Activated CD8-positive, alpha-beta memory T cell treated with anti-CD3 and anti-CD28 coated beads, Interleukin-2, amount 50 U/mL, for 24 hours (primary cell): ENCODE measurements around the gene CRCP.
"Not testable (repeated sequence)": the region's sequence is repeated elsewhere in the genome, so short reads cannot be mapped to it uniquely, and the experiment has no call there.

Experiments
- DNase-seq: peaks from one replicate; pipeline ENCODE4 v3.0.0-alpha.2; 2020; ENCODE audit errors: extremely low read depth

CRCP gene

GRCh38 chr7:66105263-66105748 is 9.3 kb upstream of the CRCP start:
- no peak for DNase-seq

DNA sequence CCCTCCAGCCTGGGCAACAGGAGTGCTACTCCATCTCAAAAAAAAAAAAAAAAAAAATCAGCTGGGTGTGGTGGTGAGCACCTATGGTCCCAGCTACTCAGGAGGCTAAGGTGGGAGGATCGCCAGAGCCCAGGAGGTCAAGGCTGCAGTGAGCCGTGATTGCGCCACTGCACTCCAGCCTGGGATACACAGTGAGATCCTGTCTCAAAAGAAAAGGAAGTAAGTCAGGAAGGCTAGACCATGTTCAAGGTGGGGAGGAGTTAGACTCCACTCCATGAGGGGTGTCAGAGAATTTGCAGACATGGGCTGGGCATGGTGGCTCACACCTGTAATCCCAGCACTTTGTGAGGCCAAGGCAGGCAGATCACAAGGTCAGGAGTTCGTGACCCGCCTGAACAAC is 6.2 kb upstream of the CRCP start:
- not testable (repeated sequence) for DNase-seq

GRCh38 chr7:66110856-66111255 is 3.8 kb upstream of the CRCP start:
- no peak for DNase-seq

DNA sequence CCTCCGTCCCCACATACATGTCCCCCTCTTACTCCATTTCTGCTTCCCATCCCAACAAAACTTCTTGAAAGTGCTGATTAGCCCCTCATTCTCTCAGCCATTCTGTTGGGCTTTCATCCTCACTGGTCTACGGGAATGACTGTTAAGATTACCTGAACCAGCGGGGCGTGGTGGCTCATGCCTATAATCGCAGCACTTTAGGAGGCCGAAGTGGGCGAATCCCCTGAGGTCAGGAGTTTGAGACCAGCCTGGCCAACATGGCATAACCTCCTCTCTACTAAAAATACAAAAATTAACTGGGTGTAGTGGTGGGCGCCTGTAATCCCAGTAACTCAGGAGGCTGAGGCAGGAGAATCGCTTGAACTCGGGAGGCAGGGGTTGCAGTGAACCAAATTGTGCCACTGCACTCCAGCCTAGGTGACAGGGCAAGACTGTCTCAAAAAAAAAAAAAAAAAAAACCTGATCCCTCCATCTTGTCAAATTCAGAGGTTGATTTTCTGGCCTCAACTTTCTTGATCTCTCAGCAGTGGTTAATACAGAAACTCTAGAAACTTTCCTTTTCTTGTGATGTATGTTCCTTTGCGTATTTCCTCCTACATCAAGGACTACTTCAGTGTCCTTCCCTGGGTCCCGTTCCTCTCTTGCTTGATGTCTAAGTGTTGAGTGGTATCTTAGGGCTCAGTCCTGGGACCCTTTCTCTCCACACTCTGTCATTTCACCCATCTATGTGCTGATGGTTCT is 2.2 kb downstream of the CRCP start:
- DNase-seq: not testable (repeated sequence)

- no peak for DNase-seq
Observed at GRCh38 chr7:66118603-66119002, 4.0 kb downstream of the CRCP start.

DNA sequence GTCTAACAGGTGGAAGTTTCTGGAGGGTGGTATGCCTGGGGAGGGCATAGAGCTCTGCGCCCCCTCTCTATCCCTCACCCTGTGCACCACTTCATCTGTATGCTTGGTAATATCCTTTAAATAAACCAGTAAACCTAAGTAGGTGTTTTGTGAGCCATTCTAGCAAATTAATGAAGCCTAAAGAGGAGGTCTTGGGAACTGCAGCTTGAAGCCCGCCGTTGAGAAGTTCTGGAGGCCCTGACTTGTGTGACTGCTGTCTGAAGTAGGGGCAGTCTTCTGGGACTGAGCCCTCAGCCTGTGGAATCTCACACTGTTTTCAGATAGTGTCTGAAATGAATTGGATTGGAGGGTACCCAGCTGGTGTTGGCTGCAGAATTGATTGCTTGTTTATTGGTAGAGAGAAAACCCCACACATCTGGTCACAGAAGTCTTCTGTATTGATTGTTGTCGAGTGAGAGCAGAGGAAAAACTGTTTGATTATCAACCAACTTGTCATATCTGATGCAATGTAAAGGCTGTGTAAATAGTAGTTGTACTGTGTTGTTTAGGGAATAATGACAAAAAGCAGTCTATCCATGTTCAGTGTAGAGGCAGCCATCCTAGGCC is 4.7 kb downstream of the CRCP start:
- DNase-seq: no peak

- no peak for DNase-seq
Observed at GRCh38 chr7:66123175-66123528, 8.5 kb downstream of the CRCP start.

DNA sequence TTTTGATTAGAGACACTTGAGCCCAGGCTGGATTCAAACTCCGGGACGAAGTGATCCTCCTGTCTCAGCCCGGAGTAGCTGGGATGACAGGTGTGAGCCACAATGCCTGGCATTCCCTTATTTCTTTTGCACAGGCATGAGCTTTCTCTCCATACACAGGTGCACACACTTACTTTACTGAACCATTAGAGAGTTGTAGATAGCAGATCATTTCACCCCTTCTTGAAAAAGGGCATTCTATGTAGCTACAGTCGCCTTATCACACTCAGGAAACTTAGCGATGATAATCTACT is 9.9 kb downstream of the CRCP start:
- not testable (repeated sequence) for DNase-seq

GRCh38 chr7:66125052-66125694 is 10.5 kb downstream of the CRCP start:
- no peak for DNase-seq

DNA sequence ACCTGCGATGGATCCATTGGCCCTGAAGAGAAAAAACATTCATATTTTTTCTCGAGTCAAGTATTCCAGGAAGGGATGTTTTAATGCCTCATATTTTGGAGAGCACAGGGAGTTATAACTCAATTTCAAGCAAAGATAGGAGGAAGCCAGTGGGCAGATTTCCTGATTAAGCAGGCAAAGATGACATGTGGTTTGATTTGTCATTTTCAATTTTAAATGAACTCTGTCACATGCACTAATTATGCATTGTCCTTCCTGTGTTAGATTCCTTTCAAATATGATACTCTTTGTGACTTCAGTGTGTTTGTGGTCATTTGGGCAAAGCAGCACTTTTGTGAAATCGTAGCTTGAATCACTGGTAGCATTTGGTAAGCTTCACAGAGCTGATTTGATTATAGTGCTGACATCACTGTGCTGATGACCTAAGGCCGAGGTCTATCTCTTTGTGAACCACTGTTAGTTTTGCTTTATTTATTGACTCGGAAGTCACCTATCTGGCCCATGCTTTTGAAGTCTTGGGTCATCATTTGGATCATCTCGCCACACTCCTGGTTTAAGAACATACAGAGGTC is 11.2 kb downstream of the CRCP start:
- DNase-seq: not testable (repeated sequence)

DNA sequence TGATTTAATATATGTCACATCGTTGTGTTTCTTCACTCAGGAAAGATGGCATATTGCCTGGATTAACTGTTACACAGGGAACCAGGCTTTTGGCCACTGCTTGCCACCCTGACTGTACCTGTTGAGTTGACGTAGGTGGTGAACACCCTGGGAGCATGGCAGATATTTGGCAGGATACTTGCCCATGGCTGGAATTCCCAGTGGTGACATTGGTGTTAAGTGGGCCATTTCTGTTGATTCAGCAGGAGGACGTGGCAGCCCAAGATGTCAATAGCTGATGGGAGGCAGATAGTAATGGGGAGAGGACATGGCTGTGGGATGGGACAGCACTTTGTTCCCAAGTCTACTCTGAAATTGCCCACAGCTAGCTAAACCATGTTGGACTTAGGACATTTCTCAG is 12.5 kb downstream of the CRCP start:
- DNase-seq: not testable (repeated sequence)

GRCh38 chr7:66138994-66139752 is 24.5 kb downstream of the CRCP start:
- DNase-seq: no peak

- no peak for DNase-seq
Observed at GRCh38 chr7:66140924-66141323, 26.3 kb downstream of the CRCP start.

DNA sequence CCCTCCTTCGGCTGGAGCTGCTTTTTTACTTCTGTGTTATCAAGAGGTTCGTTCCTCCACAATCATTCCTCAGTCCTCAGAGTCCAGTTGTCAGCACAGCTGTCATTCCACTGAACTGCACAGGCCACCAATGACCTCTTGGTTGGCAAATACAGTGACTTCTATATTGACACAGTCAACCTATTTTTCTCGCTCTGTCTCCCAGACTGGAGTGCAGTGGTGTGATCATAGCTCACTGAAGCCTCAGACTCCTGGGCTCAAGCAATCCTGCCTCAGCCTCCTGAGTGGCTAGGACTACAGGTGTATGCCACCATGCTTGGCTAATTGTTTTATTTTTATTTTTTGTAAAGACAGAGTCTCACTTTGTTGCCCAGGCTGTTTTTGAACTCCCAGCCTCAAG is 27.7 kb downstream of the CRCP start:
- no peak for DNase-seq

GRCh38 chr7:66142996-66143395 is 28.3 kb downstream of the CRCP start:
- no peak for DNase-seq

DNA sequence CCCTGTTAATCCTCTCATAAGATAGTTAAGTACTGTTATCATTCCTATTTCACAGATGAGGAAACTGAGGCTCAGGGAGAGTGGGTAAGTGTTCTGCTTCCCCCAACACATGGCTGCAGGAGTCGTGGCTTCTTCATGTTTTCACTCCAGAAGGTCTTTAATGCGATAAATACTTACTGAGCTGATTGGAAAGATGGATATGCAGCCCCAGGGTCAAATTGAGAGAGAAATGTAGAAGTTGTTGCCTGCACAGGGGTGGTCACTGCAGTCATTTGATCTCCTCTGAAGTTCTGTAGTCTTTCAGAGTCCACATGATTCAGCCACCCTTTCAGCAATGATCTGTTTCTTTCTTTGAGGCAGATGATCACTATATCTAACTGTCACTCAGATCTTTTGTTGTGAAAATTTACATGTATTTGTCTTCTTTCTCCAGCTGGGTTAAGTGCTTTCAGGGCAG is 29.3 kb downstream of the CRCP start:
- no peak for DNase-seq

- no peak for DNase-seq
Observed at GRCh38 chr7:66145400-66146104, 30.9 kb downstream of the CRCP start.

DNA sequence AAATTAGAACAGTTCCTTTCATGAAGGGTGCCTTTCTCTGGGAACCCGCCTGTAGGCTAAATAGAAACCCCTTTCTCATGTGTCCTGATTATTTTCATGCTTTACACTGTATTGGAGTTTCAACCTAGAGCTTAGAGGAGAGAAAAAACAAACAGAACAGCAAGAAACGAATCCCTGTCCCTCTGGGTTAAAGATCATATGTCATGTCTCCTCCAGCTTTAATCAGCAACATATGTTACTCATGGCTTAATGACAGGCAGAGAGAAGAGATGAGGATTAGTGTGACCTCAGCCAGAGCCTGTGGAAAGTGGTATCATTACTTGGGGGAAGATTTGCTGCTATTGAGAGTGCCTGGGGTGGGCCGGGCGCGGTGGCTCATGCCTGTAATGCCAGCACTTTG is 32.1 kb downstream of the CRCP start:
- no peak for DNase-seq

DNA sequence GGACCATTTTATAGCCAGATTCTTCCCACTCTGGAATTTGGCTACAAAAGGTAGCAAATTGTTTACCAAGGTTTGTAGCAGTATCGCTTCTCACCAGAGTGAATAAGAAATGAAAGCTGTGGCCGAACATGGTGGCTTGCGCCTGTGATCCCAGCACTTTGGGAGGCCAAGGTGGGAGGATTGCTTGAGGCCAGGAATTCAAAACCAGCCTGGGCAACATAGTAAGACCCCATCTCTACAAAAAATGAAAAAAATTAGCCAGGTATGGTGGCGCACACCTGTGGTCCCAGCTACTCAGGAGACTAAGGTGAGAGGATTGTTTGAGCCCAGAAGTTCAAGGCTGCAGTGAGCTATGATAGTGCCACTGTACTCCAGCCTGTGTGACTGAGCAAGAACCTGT is 33.0 kb downstream of the CRCP start:
- DNase-seq: not testable (repeated sequence)

- no peak for DNase-seq
Observed at GRCh38 chr7:66150471-66150870, 35.8 kb downstream of the CRCP start.

GRCh38 chr7:66152371-66153191 is 37.9 kb downstream of the CRCP start:
- no peak for DNase-seq
